ENCODE data around the gene ACTR3C.
"Not testable (repeated sequence)": the region's sequence is repeated elsewhere in the genome, so short reads cannot be mapped to it uniquely, and the experiment has no call there.

Gene ACTR3C

DNA sequence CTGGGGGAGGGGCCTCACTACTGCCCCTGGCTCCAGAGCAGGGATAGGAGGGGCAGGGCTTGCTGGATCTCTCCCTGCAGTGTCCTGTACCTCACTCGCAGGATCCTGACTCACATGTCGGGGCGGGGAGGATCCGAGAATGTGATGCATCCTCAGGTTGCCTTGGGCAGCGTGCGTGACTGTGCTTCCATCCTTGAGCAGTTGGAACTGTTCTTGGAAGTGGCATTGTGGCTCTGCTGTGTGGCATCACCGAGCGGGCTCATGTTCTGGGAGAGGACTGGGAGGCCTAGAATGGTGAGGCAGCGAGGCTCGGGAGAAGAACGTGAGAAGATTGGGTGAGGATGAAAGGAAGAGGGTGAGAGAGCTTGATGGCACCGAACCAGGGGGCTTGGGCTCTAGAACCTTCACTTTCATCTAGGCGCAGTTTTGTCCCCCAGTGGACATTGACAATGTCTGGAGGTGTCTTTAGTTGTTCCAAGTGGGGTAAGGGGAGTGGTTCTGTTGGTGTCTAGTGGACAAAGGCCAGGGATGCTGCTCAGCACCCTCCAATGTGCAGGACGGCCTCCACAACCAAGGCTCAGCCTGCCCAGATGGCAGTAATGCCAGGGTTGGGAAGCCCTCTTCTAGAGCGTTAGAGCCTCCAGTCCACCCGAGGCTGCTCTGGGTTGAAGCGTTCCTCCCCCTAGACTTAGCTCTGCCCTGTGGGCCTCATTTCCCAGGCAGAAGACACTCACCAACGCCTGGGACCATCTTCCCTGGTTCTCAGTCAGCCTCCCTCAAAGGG is 9.7 kb upstream of the ACTR3C start:
- no peak for ATAC-seq
- peaks cover 3% of the 10 kb centered on the region for H3K4me1 Mint-ChIP-seq

DNA sequence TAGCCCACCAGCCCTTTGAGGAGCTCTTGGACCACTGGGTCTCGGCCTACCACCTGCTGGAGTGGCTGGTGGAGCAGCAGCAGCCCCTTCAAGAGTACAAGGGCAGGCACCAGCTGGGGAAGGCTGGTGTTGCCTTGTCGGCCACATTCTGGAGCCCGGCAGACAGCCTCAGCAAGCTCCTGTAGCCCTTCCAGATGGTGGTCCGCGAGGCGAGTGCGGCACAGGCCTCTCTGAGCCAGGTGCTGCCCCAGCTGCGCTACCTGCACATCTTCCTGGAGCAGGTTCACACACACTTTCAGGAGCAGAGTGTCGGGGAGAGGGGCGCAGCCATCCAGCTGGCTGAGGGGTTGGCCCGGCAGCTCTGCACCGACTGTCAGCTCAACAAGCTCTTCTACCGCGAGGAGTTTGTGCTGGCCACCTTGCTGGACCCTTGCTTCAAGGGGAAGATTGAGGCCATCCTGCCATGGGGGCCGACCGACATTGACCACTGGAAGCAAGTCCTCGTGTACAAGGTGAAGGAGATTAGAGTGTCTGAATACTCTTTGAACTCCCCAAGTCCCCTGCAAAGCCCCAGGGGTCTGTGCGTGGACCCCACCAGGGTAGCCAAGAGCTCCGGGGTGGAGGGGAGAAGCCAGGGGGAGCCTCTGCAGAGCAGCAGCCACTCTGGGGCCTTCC is 7.0 kb upstream of the ACTR3C start:
- H3K27me3 Mint-ChIP-seq = no peaks in the 10 kb centered on the region
- H3K36me3 Mint-ChIP-seq = peaks cover 46% of the 10 kb centered on the region
- H3K27ac Mint-ChIP-seq = no peak overlapping the region
- peaks cover 8% of the 10 kb centered on the region for H3K4me1 Mint-ChIP-seq
- no peaks in the 10 kb centered on the region for H3K9me3 Mint-ChIP-seq
- H3K4me3 Mint-ChIP-seq = no peak overlapping the region
- no peak for ATAC-seq

More for the DNA sequence above, 9.7 kb upstream of the ACTR3C start:
- Mint-ChIP-seq H3K36me3 (peaks cover 42% of the 10 kb centered on the region), H3K27me3 (peaks cover 6% of the 10 kb centered on the region), H3K27ac (no peak overlapping the region), H3K4me3 (no peak overlapping the region), H3K9me3 (no peaks in the 10 kb centered on the region)

DNA sequence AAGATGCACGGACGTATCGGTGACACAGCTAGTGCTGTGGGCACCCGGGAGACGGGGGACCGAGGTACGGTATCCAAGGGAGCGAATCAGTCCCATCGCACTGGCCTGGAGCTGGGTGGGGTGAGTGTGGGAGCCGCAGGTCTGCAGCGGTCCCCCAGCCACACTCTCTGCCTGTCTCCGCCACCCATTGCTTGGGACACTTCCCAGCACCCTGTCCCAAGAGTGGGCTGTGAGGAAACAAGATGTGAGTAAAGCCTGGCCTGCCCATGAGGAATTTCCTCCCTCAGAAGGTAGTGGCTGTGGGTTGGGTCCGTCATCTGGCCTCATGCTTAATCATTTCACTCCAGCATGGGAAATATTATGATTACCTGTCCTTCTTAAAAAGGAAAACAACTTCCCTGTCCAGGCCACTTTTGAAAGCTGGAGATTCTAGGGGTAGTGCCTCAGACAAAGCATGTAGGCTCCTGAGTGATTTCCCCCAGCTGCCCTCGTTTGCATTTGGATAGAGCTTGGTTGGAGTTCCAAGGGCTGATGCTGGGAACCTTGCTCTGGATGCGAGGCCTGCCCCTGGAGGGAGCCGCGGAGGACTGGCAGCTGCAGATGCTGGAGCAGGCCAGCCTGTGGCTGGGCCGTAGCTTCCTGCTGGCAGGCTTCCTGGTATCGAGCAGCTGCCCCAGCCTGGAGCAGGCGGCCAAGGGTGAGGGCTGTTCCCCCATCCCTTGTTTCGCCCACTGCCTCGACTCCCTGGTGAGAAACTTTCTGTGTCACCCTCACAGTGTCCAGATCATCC is 6.2 kb upstream of the ACTR3C start:
- Mint-ChIP-seq H3K4me3 (no peak overlapping the region), H3K4me1 (peaks cover 16% of the 10 kb centered on the region), H3K36me3 (peaks cover 54% of the 10 kb centered on the region), H3K27ac (no peak overlapping the region), H3K9me3 (no peaks in the 10 kb centered on the region), H3K27me3 (no peaks in the 10 kb centered on the region)
- ATAC-seq = no peak

DNA sequence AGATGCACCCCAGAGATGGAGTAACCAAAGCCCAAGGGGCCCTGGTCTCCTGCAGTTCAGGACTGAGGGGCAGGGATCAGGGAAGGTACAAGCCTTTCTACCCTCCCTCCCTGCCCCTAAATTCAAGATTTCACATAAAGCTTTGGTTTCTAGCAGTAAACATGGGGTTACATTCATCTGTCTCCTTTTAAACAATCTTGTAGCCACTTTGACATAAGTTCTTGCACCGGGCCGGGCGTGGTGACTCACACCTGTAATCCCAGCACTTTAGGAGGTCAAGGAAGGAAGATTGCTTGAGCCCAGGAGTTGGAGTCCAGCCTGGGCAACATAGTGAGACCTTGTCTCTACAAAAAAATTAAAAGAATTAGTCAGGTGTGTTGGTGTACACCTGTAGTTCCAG is 4.0 kb upstream of the ACTR3C start:
- H3K27ac Mint-ChIP-seq = no peak overlapping the region
- ATAC-seq = no peak
- H3K4me1 Mint-ChIP-seq = peaks cover 33% of the 10 kb centered on the region
- peaks cover 55% of the 10 kb centered on the region for H3K36me3 Mint-ChIP-seq
- H3K4me3 Mint-ChIP-seq = no peak overlapping the region
- no peaks in the 10 kb centered on the region for H3K27me3 Mint-ChIP-seq
- H3K9me3 Mint-ChIP-seq = no peaks in the 10 kb centered on the region

DNA sequence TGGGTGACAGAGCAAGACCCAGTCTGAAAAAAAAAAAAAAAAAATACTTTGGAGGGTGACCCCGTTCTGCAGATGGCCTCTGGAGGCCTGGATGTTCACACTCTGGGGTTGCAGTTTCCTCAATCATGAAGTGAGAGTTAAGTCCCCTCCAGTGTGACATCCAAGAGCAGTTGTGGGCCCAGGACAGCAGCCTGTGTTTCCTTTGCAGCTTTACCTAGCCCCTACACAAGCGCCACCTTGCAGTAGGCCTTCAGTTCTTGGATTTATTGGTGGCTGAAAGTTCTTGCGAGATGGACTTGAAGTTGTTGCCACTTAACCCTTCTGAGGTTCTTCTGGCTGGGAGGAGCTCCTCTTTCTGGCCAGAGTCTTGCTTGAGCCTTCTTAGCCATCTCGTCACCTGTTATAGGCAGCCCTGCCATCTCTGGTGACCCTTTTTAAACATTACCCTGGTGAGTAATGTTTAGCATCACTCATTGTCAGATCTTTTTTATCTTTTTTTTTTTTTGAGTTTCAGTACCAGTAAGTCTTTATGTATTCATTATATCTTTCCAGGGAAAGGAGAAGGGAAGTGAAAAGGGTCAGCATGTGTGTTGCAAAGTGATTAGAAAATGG is 3.4 kb upstream of the ACTR3C start:
- H3K36me3 Mint-ChIP-seq = peaks cover 49% of the 10 kb centered on the region
- H3K4me3 Mint-ChIP-seq = no peak overlapping the region
- H3K4me1 Mint-ChIP-seq = peaks cover 39% of the 10 kb centered on the region
- no peak for ATAC-seq
- H3K27me3 Mint-ChIP-seq = no peaks in the 10 kb centered on the region
- H3K9me3 Mint-ChIP-seq = no peaks in the 10 kb centered on the region
- H3K27ac Mint-ChIP-seq = no peak overlapping the region

DNA sequence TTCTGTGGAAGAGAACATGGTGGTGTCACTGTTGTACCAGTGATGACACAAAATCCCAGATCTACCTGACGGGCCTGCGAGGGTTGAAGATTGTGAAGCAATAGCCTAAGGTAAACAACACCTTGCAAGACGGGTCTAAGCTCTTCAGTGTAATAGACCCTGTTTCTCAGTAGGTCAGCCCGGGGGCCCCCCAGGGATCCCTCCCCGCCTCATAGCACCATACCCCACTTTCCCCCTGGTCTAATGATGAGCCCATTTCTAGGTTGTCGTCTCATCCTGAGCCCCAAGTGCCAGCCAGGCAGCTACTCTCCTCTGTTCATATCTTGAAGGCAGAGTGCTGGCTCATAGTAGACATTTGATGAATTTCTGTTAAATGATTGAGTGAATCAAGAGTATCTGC is 2.6 kb upstream of the ACTR3C start:
- no peak overlapping the region for H3K27ac Mint-ChIP-seq
- H3K9me3 Mint-ChIP-seq = no peaks in the 10 kb centered on the region
- peaks cover 41% of the 10 kb centered on the region for H3K36me3 Mint-ChIP-seq
- H3K4me3 Mint-ChIP-seq = no peak overlapping the region
- H3K27me3 Mint-ChIP-seq = no peaks in the 10 kb centered on the region
- H3K4me1 Mint-ChIP-seq = peaks cover 48% of the 10 kb centered on the region
- ATAC-seq = no peak

DNA sequence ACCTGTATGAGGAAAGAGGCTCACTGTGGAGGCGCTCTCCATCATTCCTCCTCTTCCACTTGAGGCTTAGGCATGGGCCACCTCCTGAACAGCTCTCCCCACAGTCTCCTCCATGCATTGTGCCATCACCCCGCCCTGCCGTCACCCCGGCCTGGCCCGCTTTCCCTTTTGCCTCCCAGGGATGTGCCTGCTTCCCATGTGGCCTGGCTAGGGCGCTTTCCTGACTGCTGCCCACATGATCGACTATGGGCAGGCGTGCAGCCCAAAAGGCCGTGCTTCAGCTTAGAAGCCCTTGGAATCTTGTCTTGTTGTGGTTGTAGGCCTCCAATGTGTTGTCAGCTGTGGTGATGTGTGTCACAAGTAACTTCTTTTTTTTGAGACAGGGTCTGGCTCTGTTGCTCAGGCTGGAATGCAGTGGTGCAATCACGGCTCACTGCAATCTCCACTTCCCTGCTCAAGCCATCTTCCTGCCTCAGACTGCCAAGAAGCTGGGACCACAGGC is 1.8 kb upstream of the ACTR3C start:
- Mint-ChIP-seq H3K9me3 (no peaks in the 10 kb centered on the region), H3K4me1 (peaks cover 50% of the 10 kb centered on the region), H3K27me3 (no peaks in the 10 kb centered on the region), H3K4me3 (peak overlapping the region; percentile 97), H3K27ac (peak overlapping the region; percentile 99), H3K36me3 (peaks cover 41% of the 10 kb centered on the region)
- ATAC-seq = no peak

DNA sequence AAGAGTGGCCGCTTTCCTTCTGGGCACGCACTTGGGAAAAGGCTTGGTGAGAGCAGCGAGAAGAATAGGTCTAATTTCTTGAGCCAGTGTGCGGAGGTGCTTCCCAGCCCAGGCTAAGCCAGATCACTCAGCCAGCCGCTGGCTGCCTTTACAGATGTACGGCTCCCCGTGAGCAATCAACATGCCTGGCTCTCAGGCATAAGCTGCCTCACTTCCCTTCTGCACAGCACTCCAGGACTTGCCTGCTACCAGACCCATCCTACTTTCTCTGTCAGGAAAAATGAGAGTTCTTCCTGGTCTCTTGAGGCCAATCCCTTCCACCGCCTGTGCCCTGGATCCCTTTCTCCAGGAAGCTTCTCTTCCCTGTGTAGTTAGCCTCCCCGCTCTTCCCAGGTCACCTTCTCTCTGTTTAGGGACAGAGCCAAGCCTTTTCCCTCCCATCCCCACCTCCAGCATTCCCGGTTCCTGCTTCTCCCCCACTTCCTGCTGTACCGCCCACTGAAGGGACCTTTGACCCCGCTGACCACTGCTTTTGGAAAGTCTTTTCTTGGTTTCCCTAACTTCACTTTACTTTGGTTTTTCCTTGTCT is 1.1 kb upstream of the ACTR3C start:
- peaks cover 50% of the 10 kb centered on the region for H3K4me1 Mint-ChIP-seq
- no peaks in the 10 kb centered on the region for H3K9me3 Mint-ChIP-seq
- peaks cover 41% of the 10 kb centered on the region for H3K36me3 Mint-ChIP-seq
- peak overlapping the region; percentile 99 for H3K27ac Mint-ChIP-seq
- peak overlapping the region; percentile 97 for H3K4me3 Mint-ChIP-seq
- ATAC-seq = no peak
- H3K27me3 Mint-ChIP-seq = no peaks in the 10 kb centered on the region

DNA sequence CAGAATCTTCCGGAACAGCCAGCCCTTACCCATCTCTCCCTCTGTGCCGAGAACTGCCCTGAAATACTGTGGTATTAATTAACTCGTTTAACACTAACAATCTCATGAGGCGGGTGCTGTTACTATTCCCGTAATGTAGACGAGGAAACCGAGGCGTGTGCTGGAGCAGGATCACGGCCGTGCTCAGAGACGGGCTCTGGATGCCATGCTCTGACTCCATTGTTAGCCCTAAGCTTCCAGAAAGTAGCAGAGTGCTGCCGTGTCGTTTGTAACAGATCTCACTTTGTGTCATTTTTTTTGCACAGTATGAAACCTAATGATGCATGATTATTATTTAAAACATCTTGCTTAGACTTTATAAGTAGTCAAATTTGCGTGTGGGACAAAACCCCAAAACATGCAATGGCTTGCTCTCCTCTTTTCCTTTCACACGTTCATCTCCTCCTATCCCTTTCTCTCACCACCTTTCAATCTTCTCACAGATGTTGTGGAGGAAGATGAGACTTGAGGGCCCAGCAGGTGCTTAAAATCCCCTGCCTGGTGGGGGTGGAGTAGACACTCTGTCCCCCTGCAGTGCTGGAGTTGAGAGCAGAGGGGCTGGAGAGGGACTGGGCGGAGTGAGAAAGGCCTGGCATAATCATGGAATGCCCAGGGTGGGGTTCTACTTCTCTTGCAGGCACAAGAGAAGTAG is 482 bp upstream of the ACTR3C start:
- Mint-ChIP-seq H3K9me3 (no peaks in the 10 kb centered on the region), H3K36me3 (peaks cover 35% of the 10 kb centered on the region), H3K27me3 (no peaks in the 10 kb centered on the region), H3K4me1 (peaks cover 50% of the 10 kb centered on the region), H3K4me3 (peak overlapping the region; percentile 97), H3K27ac (peak overlapping the region; percentile 99)
- ATAC-seq = peak; percentile 39

DNA sequence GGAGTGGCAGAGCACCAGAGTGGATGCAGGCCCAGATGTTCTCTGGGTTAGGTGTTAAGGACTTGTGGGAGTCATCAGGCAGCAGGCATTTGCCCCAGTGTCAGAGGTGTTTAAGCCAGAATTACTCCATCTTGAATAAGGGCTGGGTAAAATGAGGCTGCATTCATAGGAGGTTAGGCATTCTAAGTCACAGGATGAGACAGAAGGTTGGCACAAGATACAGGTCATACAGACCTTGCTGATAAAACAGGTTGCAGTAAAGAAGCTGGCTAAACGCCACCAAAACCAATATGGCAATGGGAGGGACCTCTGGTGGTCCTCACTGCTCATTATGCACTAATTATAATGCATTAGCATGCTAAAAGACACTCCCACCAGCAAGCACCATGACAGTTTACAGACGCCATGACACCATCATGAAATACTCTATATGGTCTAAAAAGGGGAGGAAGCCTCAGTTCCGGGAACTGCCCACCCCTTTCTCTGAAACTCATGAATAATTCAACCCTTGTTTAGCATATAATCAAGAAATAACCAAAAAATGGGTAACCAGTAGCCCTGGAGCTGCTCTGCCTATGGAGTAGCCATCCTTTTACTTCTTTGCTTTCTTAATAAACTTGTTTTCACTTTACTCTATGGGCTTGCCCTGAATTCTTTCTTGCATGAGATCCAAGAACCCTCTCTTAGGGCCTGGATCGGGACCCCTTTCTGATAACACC is 1.1 kb downstream of the ACTR3C start:
- H3K36me3 Mint-ChIP-seq = peaks cover 23% of the 10 kb centered on the region
- no peaks in the 10 kb centered on the region for H3K9me3 Mint-ChIP-seq
- H3K4me1 Mint-ChIP-seq = peaks cover 50% of the 10 kb centered on the region
- ATAC-seq = peak; percentile 47
- peak overlapping the region; percentile 99 for H3K27ac Mint-ChIP-seq
- no peaks in the 10 kb centered on the region for H3K27me3 Mint-ChIP-seq
- peak overlapping the region; percentile 97 for H3K4me3 Mint-ChIP-seq

DNA sequence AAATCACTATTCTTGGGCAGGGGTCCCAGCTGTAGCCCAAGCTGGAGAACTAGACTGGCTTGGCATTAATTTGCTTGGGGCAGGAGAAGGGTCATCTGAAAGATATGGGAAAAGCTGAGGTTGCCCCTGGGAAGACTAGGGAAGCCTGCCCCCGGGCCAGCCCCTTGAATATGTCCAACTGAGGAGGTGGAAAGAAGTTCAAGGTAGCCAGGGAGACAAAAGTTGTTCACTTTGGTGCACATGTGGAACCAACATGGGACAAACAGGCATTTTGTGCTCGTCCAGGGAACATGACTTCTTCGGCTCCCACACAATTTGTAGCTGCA is 1.6 kb downstream of the ACTR3C start:
- peaks cover 45% of the 10 kb centered on the region for H3K4me1 Mint-ChIP-seq
- no peak for ATAC-seq
- peak overlapping the region; percentile 97 for H3K4me3 Mint-ChIP-seq
- H3K36me3 Mint-ChIP-seq = peaks cover 18% of the 10 kb centered on the region
- peak overlapping the region; percentile 99 for H3K27ac Mint-ChIP-seq
- H3K9me3 Mint-ChIP-seq = no peaks in the 10 kb centered on the region
- H3K27me3 Mint-ChIP-seq = no peaks in the 10 kb centered on the region

DNA sequence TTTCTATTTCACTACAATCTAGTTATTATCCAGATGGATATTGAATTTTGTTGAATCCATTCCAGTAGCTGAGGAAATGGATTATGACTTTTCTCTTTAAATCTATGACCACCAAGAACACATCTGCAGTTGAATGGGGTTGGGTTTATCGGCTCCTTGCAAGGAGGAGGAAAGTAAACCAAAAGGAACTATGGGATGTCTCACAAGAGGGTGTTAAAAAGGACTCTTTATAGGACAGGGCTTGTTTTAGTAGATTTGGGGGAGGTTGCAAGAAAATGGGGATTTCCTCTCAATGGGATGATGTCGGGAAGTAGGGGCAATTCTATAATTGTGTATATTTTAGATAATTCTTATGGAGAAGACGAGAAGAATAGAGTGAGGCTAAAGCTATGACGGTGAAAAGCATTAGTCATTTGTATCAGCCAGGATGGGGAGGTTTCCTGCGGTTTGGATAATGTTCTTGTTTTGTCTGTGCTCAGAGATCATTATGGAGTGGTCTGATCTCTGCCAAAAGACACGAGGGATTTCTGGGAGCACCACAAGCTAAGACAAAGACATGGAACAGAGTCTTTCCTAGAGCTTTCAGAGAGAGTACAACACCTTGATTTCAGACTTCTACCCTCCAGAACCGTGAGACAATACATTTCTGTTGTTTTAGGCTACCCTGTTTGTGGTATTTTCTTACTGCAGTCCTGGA is 5.4 kb downstream of the ACTR3C start:
- peaks cover 11% of the 10 kb centered on the region for H3K36me3 Mint-ChIP-seq
- no peak overlapping the region for H3K27ac Mint-ChIP-seq
- ATAC-seq = no peak
- no peak overlapping the region for H3K4me3 Mint-ChIP-seq
- no peaks in the 10 kb centered on the region for H3K9me3 Mint-ChIP-seq
- no peaks in the 10 kb centered on the region for H3K27me3 Mint-ChIP-seq
- H3K4me1 Mint-ChIP-seq = peaks cover 23% of the 10 kb centered on the region

DNA sequence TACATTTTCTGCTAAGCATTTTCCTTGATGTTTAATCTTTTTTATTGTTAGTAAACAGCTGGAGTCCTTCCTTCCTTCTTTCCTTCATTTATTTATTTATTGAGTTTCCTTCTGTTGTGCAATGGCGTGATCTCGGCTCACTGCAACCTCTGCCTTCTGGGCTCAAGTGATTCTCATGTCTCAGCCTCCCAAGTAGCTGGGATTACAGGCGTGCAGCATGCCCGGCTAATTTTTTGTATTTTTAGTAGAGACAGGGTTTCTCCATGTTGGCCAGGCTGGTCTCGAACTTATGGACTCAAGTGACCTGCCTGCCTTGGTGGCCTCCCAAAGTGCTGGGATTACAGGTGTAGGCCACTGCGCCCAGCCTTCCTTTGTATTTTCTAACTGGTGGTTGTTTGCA is 6.4 kb downstream of the ACTR3C start:
- not testable (repeated sequence) for ATAC-seq, H3K4me3 Mint-ChIP-seq, H3K9me3 Mint-ChIP-seq, H3K27me3 Mint-ChIP-seq, H3K27ac Mint-ChIP-seq
- Mint-ChIP-seq H3K36me3 (peaks cover 11% of the 10 kb centered on the region), H3K4me1 (peaks cover 14% of the 10 kb centered on the region)
